Esophagus muscularis mucosa (tissue), 4 donors: ENCODE measurements around the gene KCMF1. TPM values are rescaled to one million over a fixed set of nuclear protein-coding genes. Genes with fewer than 3 reads are reported as not detected.

ENCODE experiments used
- DNase-seq: peaks from one replicate; pipeline ENCODE4 v3.0.0-alpha.2; 2017; ENCODE audit errors: extremely low spot score
- H3K27ac ChIP-seq, 4 donors: fragments of 200-600 bp; sonication (generic); replicated peaks in 1 of 4; 1 replicate in 3 of 4; 2 replicates in 1 of 4; pipeline ENCODE4 v1.5.1; 2016 to 2019; ENCODE audit warnings: mild to moderate bottlenecking in 1 of 4
- H3K27me3 ChIP-seq, 4 donors: fragments of 200-600 bp; sonication (generic); one replicate each; pipeline versions ENCODE4 v1.5.1 to v1.6.0; 2016 to 2019
- H3K36me3 ChIP-seq, 4 donors: fragments of 200-600 bp; sonication (generic); one replicate each; pipeline ENCODE4 v1.5.1; 2016 to 2019
- H3K4me1 ChIP-seq, 4 donors: fragments of 200-600 bp; sonication (generic); one replicate each; pipeline ENCODE4 v1.5.1; 2016 to 2019
- H3K4me3 ChIP-seq, 4 donors: fragments of 200-600 bp; sonication (generic); 1 replicate in 2 of 4; 2 replicates in 2 of 4; pipeline ENCODE4 v1.5.1; 2016 to 2019; ENCODE audit warnings: mild to moderate bottlenecking in 4 of 4, moderate library complexity in 1 of 4
- H3K9me3 ChIP-seq, 4 donors: fragments of 200-600 bp; sonication (generic); 1 replicate in 3 of 4; 2 replicates in 1 of 4; pipeline ENCODE4 v1.5.1; 2016 to 2019
- EP300 ChIP-seq: sonication (generic); formaldehyde crosslinking; IDR thresholded peaks from one replicate; pipeline ENCODE4 v1.6.1; 2017; ENCODE audit warnings: antibody characterized with exemption
- POLR2A ChIP-seq: fragments of 450-650 bp; IDR thresholded peaks from one replicate; pipeline ENCODE4 v1.6.1; 2017; ENCODE audit warnings: antibody characterized with exemption, moderate library complexity, mild to moderate bottlenecking, low read depth
- POLR2AphosphoS5 ChIP-seq, 2 donors: sonication (generic); formaldehyde crosslinking; IDR thresholded peaks; one replicate each; pipeline ENCODE4 v1.6.1; 2017; ENCODE audit warnings: antibody characterized with exemption in 2 of 2
- WGBS: methylation state at CpG from one replicate; pipeline ENCODE4 v1.1.5; 2018; 5-methylcytosine and 5-hydroxymethylcytosine counted together
- intact Hi-C: fragments of 100-400 bp; cut with DNase I; formaldehyde crosslinking; loops from one replicate; pipeline ENCODE4 v1.15.1; 2023
- total RNA-seq, 4 donors: library from RNA; depleted of rRNA; stranded (reverse); fragments of >200 nt; gene quantifications; one replicate each; pipeline versions ENCODE4 v1.1.0 to v1.2.1, GENCODE V29; 2016
- TF ChIP-seq, protein P1 (sequence below), 3 experiments: fragments of 200-600 bp in 2 of 3; fragments of 450-650 bp in 1 of 3; sonication (generic) in 2 of 3; IDR thresholded peaks; one replicate each; pipeline ENCODE4 v1.5.1; 2017 to 2019; ENCODE audit warnings: antibody characterized with exemption in 3 of 3, mild to moderate bottlenecking in 2 of 3, moderate library complexity in 1 of 3

Gene KCMF1
- total RNA-seq, 4 donors from 2014 or later, result 48.0 to 73.1 (median 65.4) TPM

DNA sequence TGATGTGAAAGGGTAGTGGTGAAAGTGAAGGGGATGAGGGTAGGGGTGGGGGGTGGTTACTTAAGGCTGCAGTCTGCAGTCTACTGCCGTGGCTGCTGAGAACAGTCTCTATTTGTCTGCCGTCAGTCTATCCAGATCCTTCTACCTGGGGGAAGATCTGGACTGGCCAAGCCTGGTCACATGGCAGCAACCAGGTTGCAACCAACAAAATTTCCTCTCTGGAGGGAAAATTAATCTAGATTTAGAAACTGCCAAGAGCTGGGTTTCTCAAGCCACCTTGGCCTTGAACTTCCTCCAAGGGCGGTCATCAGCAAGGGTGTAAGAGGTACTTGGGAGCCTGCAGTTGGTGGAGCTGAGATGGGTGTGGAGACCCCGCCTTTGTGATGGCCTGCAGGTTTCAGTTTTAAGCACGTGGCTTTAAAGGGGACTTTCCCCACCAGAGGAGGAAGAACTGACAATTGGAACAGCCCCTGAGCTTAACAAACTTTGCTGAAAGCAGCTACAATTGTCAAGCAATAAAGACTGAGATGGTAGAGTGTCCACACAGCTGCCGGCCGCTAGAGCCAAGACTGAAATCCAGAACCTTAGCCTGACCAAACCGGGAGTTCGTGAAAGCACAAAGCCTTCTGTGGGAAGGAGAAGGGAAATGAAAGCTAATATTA is 31.4 kb upstream of the KCMF1 start:
- Histone ChIP-seq H3K27me3 (no peaks in the 10 kb centered on the region), H3K4me3 (no peak overlapping the region), H3K9me3 (no peaks in the 10 kb centered on the region), H3K27ac (no peak overlapping the region), H3K36me3 (no peaks in the 10 kb centered on the region), H3K4me1 (no peaks in the 10 kb centered on the region)
- intact Hi-C loops, result no loop called here
- TF ChIP-seq, protein P1, sequence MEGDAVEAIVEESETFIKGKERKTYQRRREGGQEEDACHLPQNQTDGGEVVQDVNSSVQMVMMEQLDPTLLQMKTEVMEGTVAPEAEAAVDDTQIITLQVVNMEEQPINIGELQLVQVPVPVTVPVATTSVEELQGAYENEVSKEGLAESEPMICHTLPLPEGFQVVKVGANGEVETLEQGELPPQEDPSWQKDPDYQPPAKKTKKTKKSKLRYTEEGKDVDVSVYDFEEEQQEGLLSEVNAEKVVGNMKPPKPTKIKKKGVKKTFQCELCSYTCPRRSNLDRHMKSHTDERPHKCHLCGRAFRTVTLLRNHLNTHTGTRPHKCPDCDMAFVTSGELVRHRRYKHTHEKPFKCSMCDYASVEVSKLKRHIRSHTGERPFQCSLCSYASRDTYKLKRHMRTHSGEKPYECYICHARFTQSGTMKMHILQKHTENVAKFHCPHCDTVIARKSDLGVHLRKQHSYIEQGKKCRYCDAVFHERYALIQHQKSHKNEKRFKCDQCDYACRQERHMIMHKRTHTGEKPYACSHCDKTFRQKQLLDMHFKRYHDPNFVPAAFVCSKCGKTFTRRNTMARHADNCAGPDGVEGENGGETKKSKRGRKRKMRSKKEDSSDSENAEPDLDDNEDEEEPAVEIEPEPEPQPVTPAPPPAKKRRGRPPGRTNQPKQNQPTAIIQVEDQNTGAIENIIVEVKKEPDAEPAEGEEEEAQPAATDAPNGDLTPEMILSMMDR (IDR thresholded peaks at IDR 0.05), result no peak
- TF ChIP-seq POLR2AphosphoS5 (IDR thresholded peaks at IDR 0.05) (no peak), POLR2A (no peak), EP300 (no peak)
- 64% methylated on average over 9 of the region's 9 CpGs for WGBS
- DNase-seq, result no peak

DNA sequence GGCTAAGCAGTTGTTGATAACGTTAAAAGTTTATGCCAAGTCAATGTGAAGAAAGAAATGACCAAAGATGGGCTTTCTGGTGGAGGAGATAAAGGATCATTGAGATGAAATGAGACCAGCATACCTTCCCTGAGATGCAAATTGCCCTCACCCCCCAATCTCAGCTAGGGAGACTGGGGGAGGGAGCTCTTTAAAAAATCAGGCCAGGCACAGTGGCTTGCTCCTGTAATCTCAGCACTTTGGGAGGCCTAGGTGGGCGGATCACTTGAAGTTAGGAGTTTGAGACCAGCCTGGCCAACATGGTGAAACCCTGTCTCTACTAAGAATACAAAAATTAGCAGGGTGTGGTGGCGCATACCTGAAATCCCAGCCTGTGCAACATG is 30.9 kb upstream of the KCMF1 start:
- H3K27me3 ChIP-seq, result no peaks in the 10 kb centered on the region
- no peaks in the 10 kb centered on the region for H3K9me3 ChIP-seq
- no peak for DNase-seq
- H3K27ac ChIP-seq, result no peak overlapping the region
- 75% methylated on average over 3 of the region's 3 CpGs for WGBS
- no peaks in the 10 kb centered on the region for H3K4me1 ChIP-seq
- H3K36me3 ChIP-seq, result no peaks in the 10 kb centered on the region
- intact Hi-C loops, result no loop called here
- TF ChIP-seq, protein P1 (IDR thresholded peaks at IDR 0.05), result no peak
- no peak for TF ChIP-seq POLR2AphosphoS5 (IDR thresholded peaks at IDR 0.05)
- TF ChIP-seq POLR2A, result no peak
- no peak overlapping the region for H3K4me3 ChIP-seq

DNA sequence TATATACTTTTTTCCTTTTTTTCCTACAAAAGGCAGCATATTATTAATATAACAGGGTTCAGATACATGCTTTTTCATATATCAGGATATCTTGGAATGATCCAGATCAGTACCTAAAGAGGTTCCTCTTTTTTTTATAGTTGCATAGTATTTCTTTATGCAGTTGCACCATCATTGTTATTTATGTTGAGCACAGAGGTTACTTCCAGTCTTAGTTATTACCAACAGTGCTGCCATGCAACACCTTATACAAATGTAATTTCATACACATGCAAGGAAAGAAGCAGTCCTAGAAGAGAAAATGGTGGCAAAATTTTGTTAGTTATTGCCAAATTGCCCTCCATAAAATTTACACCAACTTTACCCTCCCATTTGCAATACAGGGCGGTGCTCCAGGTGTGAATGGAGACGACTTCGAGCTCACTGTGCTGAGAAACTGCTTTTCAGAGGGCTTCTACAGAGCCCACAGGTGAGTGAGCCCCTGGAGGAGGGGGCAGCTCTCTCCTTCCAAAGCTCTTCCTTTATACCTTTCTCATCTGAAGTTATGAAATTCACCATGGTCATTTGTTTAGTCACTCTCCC is 30.0 kb upstream of the KCMF1 start:
- Histone ChIP-seq H3K4me3 (no peak overlapping the region), H3K27me3 (no peaks in the 10 kb centered on the region), H3K9me3 (no peaks in the 10 kb centered on the region), H3K27ac (no peak overlapping the region), H3K36me3 (no peaks in the 10 kb centered on the region), H3K4me1 (no peaks in the 10 kb centered on the region)
- TF ChIP-seq POLR2AphosphoS5 (IDR thresholded peaks at IDR 0.05) (no peak), EP300 (no peak), POLR2A (no peak)
- TF ChIP-seq, protein P1 (IDR thresholded peaks at IDR 0.05), result no peak
- intact Hi-C loops, result no loop called here
- DNase-seq, result no peak
- WGBS, result 76% methylated on average over 3 of the region's 3 CpGs

DNA sequence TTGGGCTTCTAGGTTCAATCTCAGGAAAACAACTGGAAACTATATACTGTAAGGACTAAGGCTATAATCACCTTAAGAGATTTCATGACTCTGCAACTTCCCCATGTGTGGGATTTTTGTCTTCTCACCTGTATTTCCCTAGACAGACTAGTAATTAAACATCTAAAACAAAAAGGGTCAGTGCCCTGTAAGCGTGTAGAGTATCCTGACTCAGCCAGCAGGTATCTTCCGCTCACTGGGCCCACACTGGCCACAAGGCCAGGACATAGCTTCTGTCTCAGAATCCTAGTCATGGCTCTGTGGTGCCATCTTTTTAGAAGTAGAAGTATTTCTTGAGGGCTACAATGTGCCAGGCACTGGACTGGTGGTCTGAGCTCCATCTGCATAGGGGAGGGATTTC is 28.8 kb upstream of the KCMF1 start:
- H3K4me3 ChIP-seq, result no peak overlapping the region
- TF ChIP-seq POLR2A, result no peak
- TF ChIP-seq, protein P1 (IDR thresholded peaks at IDR 0.05), result no peak
- no peak for TF ChIP-seq POLR2AphosphoS5 (IDR thresholded peaks at IDR 0.05)
- no peak for TF ChIP-seq EP300
- WGBS, result 91% methylated on average over 2 of the region's 2 CpGs
- H3K9me3 ChIP-seq, result no peaks in the 10 kb centered on the region
- H3K36me3 ChIP-seq, result no peaks in the 10 kb centered on the region
- H3K27me3 ChIP-seq, result no peaks in the 10 kb centered on the region
- DNase-seq, result no peak
- intact Hi-C loops, result no loop called here
- H3K27ac ChIP-seq, result no peak overlapping the region
- no peaks in the 10 kb centered on the region for H3K4me1 ChIP-seq
